Smooth muscle cell (in vitro differentiated cells): ENCODE data around the gene BIN1. TPM values are rescaled to one million over a fixed set of nuclear protein-coding genes. Genes with fewer than 3 reads are reported as not detected.
"Not testable (repeated sequence)": the region's sequence is repeated elsewhere in the genome, so short reads cannot be mapped to it uniquely, and the experiment has no call there.

Experiments
- DNase-seq: peaks from one replicate; lab custom pipeline; 2025; ENCODE audit not compliant: unreplicated experiment; lab: John Stamatoyannopoulos, UW
- H2AFZ ChIP-seq: fragments of 200-600 bp; sonication (generic); 2 replicates; pipeline ENCODE4 v1.6.0; 2016; ENCODE audit warnings: antibody characterized with exemption, low read depth, mild to moderate bottlenecking
- H3F3A ChIP-seq: fragments of 200-600 bp; sonication (generic); 2 replicates; pipeline ENCODE4 v1.6.0; 2017; ENCODE audit warnings: antibody characterized with exemption, low read depth
- H3K27ac ChIP-seq: fragments of 200-600 bp; sonication (generic); 2 replicates; pipeline ENCODE4 v1.5.1; 2016; ENCODE audit warnings: low read depth, mild to moderate bottlenecking
- H3K27me3 ChIP-seq: fragments of 200-600 bp; sonication (generic); 2 replicates; pipeline ENCODE4 v1.6.1; 2016; ENCODE audit warnings: low read depth, mild to moderate bottlenecking
- H3K36me3 ChIP-seq: fragments of 200-600 bp; sonication (generic); 2 replicates; pipeline ENCODE4 v1.5.1; 2016; ENCODE audit warnings: low read depth
- H3K4me1 ChIP-seq: fragments of 200-600 bp; sonication (generic); 2 replicates; pipeline ENCODE4 v1.5.1; 2016; ENCODE audit warnings: low read depth
- H3K4me2 ChIP-seq: fragments of 200-600 bp; sonication (generic); 2 replicates; pipeline ENCODE4 v1.6.0; 2016; ENCODE audit warnings: mild to moderate bottlenecking
- H3K4me3 ChIP-seq: fragments of 200-600 bp; sonication (generic); 2 replicates; pipeline ENCODE4 v1.5.1; 2016; ENCODE audit warnings: mild to moderate bottlenecking
- H3K79me2 ChIP-seq: fragments of 200-600 bp; sonication (generic); 2 replicates; pipeline ENCODE4 v1.6.0; 2016; ENCODE audit warnings: low read depth, mild to moderate bottlenecking
- H3K9ac ChIP-seq: fragments of 200-600 bp; sonication (generic); 2 replicates; pipeline ENCODE4 v1.6.0; 2016; ENCODE audit warnings: low read depth
- H3K9me3 ChIP-seq: fragments of 200-600 bp; sonication (generic); replicated peaks from 2 replicates; pipeline ENCODE4 v1.5.1; 2016; ENCODE audit warnings: low read depth
- H4K20me1 ChIP-seq: fragments of 200-600 bp; sonication (generic); 2 replicates; pipeline ENCODE4 v1.6.0; 2016; ENCODE audit warnings: low read depth
- CTCF ChIP-seq: fragments of 200-600 bp; sonication (generic); IDR thresholded peaks from 2 replicates; pipeline ENCODE4 v1.5.1; 2017; ENCODE audit warnings: borderline replicate concordance, mild to moderate bottlenecking, antibody characterized with exemption; ENCODE audit not compliant: insufficient read depth, poor library complexity, severe bottlenecking
- WGBS: methylation state at CpG from one replicate; pipeline ENCODE4 v1.1.7; 2016; ENCODE audit warnings: low lambda C conversion rate; 5-methylcytosine and 5-hydroxymethylcytosine counted together
- polyA plus RNA-seq: library from polyadenylated mRNA; unstranded; fragments of >200 nt; fragmentation: Nextera tagmentation; extraction: Ambion mirVana; gene quantifications from 2 replicates; pipeline ENCODE4 v1.2.1, GENCODE V29; 2016
- total RNA-seq: library from RNA; depleted of rRNA; stranded (reverse); fragments of >200 nt; gene quantifications from 2 replicates; pipeline ENCODE4 v1.2.3, GENCODE V29; 2014

BIN1 gene
- total and polyA plus RNA-seq, 2 experiments from 2014 or later = 25.4 to 32.4 TPM

- no peak overlapping the region for H3K27ac ChIP-seq
Measured at GRCh38 chr2:127121776-127122176, 14.8 kb upstream of the BIN1 start.

GRCh38 chr2:127121353-127121752 is 14.4 kb upstream of the BIN1 start:
- DNase-seq = no peak
- Histone ChIP-seq H4K20me1 (no peaks in the 10 kb centered on the region), H3F3A (no peaks in the 10 kb centered on the region), H3K4me3 (no peak overlapping the region), H3K27me3 (no peaks in the 10 kb centered on the region), H3K36me3 (no peaks in the 10 kb centered on the region), H3K4me2 (no peak overlapping the region), H3K27ac (no peak overlapping the region), H3K79me2 (no peaks in the 10 kb centered on the region), H3K9ac (no peak overlapping the region), H3K4me1 (no peaks in the 10 kb centered on the region), H2AFZ (no peak overlapping the region), H3K9me3 (no peaks in the 10 kb centered on the region)
- no peak for TF ChIP-seq CTCF
- WGBS = 71% methylated on average over 1 of the region's 1 CpG

More at GRCh38 chr2:127121776-127122176, 14.8 kb upstream of the BIN1 start:
- no peak overlapping the region for H3K4me2 ChIP-seq
- no peaks in the 10 kb centered on the region for H3F3A ChIP-seq
- no peak overlapping the region for H3K9ac ChIP-seq
- no peak for TF ChIP-seq CTCF
- H4K20me1 ChIP-seq = no peaks in the 10 kb centered on the region
- H3K27me3 ChIP-seq = no peaks in the 10 kb centered on the region
- WGBS = 84% methylated on average over 7 of the region's 7 CpGs
- no peaks in the 10 kb centered on the region for H3K36me3 ChIP-seq
- no peak overlapping the region for H2AFZ ChIP-seq
- no peak overlapping the region for H3K4me3 ChIP-seq
- no peaks in the 10 kb centered on the region for H3K9me3 ChIP-seq
- no peak for DNase-seq
- H3K4me1 ChIP-seq = no peaks in the 10 kb centered on the region
- no peaks in the 10 kb centered on the region for H3K79me2 ChIP-seq

GRCh38 chr2:127120408-127120807 is 13.5 kb upstream of the BIN1 start:
- H3K36me3 ChIP-seq, H2AFZ ChIP-seq, H3K79me2 ChIP-seq, DNase-seq, H3K9me3 ChIP-seq, H3K4me2 ChIP-seq, H4K20me1 ChIP-seq, H3K4me3 ChIP-seq, H3K4me1 ChIP-seq, H3K9ac ChIP-seq, H3F3A ChIP-seq, H3K27me3 ChIP-seq, H3K27ac ChIP-seq: not testable (repeated sequence)
- 98% methylated on average over 19 of the region's 20 CpGs for WGBS

DNA sequence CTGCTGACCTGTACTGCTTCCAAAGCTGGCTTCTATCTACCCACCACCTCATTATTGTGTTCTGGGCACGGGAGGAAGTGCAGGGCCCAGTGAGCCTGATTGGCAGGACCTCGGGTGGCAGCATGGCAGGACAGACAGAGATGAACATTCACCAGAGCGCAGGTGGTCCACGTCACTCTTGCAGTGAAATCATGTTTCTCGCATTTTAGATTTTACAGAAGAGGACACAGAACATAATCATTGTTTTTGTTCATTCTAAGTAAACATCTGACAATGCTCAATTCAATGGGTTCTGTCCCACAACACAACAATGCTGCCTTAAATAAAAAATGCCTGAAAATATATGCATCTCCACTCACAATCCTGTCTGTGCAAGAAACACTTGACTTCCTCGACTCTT is 11.5 kb upstream of the BIN1 start:
- Histone ChIP-seq H3K4me1 (no peaks in the 10 kb centered on the region), H3K9ac (no peak overlapping the region), H3K9me3 (no peaks in the 10 kb centered on the region), H4K20me1 (no peaks in the 10 kb centered on the region), H3K27me3 (no peaks in the 10 kb centered on the region), H3K27ac (no peak overlapping the region), H3K79me2 (no peaks in the 10 kb centered on the region), H3K36me3 (no peaks in the 10 kb centered on the region), H2AFZ (no peak overlapping the region), H3F3A (no peaks in the 10 kb centered on the region), H3K4me3 (no peak overlapping the region), H3K4me2 (no peak overlapping the region)
- no peak for TF ChIP-seq CTCF
- no peak for DNase-seq
- 94% methylated on average over 6 of the region's 6 CpGs for WGBS
